Osteoblast (primary cell): ENCODE results near the gene DHRSX. TPM values are rescaled to one million over a fixed set of nuclear protein-coding genes. Genes with fewer than 3 reads are reported as not detected.

ENCODE experiments used
- DNase-seq: peaks from one replicate; pipeline ENCODE4 v3.0.0; 2011; ENCODE audit warnings: low spot score, mixed read lengths; ENCODE audit not compliant: insufficient read length; ENCODE audit errors: missing footprints
- H2AFZ ChIP-seq: 2 replicates; pipeline ENCODE4 v1.6.0; 2011; ENCODE audit warnings: mild to moderate bottlenecking, low read length
- H3K27ac ChIP-seq: 2 replicates; pipeline ENCODE4 v1.5.1; 2011; ENCODE audit warnings: mild to moderate bottlenecking, low read depth, low read length, moderate library complexity
- H3K27me3 ChIP-seq: 2 replicates; pipeline ENCODE4 v1.6.0; 2012; ENCODE audit warnings: mild to moderate bottlenecking, control low read depth, inconsistent platforms, low read length, moderate library complexity; ENCODE audit not compliant: insufficient read depth
- H3K36me3 ChIP-seq: 2 replicates; pipeline ENCODE4 v1.5.1; 2011; ENCODE audit warnings: mild to moderate bottlenecking, low read length, control low read depth, moderate library complexity; ENCODE audit not compliant: insufficient read depth
- H3K4me1 ChIP-seq: 2 replicates; pipeline ENCODE4 v1.5.1; 2011; ENCODE audit warnings: mild to moderate bottlenecking, low read length, control low read depth, moderate library complexity; ENCODE audit not compliant: insufficient read depth
- H3K4me2 ChIP-seq: 2 replicates; pipeline ENCODE4 v1.6.0; 2011; ENCODE audit warnings: mild to moderate bottlenecking, low read length; ENCODE audit not compliant: insufficient read depth
- H3K4me3 ChIP-seq: fragments of 200-600 bp; sonication (generic); 3 replicates; pipeline ENCODE4 v1.5.1; 2012; ENCODE audit warnings: mild to moderate bottlenecking, low read length, inconsistent platforms; ENCODE audit not compliant: insufficient read depth
- H3K79me2 ChIP-seq: 2 replicates; pipeline ENCODE4 v1.6.0; 2012; ENCODE audit warnings: mild to moderate bottlenecking, low read length, control low read depth, inconsistent platforms; ENCODE audit not compliant: insufficient read depth
- H3K9me3 ChIP-seq: 2 replicates; pipeline ENCODE4 v1.5.1; 2011; ENCODE audit warnings: low read depth, low read length, control low read depth
- H4K20me1 ChIP-seq: 2 replicates; pipeline ENCODE4 v1.6.0; 2012; ENCODE audit warnings: mild to moderate bottlenecking, low read length, control low read depth; ENCODE audit not compliant: insufficient read depth
- total RNA-seq: library from RNA; depleted of rRNA; stranded (reverse); fragments of >200 nt; gene quantifications from 2 replicates; pipeline ENCODE4 v1.2.3, GENCODE V29; 2012
- TF ChIP-seq, protein P1 (sequence below): IDR thresholded peaks from 2 replicates; pipeline ENCODE4 v1.5.1; 2011; ENCODE audit warnings: mild to moderate bottlenecking, low read depth, low read length, moderate library complexity; ENCODE audit errors: extremely low read depth

Gene DHRSX
- total RNA-seq, 1 donor: 37.6 TPM

DNA sequence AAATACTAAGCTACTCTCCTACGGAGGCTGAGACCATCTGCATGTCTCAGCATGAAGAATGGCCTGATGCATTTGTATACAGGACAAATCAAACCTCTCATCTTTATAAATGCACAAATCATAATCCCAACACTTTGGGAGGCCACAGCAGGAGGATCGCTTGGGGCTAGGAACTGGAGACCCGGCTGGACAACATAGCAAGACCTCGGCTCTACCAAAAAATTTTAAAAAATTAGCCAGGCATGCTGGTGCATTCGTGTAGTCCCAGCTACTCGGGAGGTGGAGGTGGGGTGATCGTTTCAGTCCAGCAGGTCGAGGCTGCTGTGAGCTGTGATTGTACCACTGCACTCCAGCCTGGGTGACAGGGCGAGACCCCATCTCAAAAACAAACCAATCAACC is 262.8 kb downstream of the DHRSX start:
- no peak for DNase-seq
- Histone ChIP-seq H3K4me3 (no peak overlapping the region), H3K79me2 (no peaks in the 10 kb centered on the region), H3K4me2 (no peak overlapping the region), H3K9me3 (no peaks in the 10 kb centered on the region), H3K27ac (no peak overlapping the region), H3K4me1 (no peaks in the 10 kb centered on the region), H3K36me3 (no peaks in the 10 kb centered on the region), H3K27me3 (no peaks in the 10 kb centered on the region), H2AFZ (no peak overlapping the region), H4K20me1 (peaks cover 4% of the 10 kb centered on the region)
- TF ChIP-seq, protein P1, sequence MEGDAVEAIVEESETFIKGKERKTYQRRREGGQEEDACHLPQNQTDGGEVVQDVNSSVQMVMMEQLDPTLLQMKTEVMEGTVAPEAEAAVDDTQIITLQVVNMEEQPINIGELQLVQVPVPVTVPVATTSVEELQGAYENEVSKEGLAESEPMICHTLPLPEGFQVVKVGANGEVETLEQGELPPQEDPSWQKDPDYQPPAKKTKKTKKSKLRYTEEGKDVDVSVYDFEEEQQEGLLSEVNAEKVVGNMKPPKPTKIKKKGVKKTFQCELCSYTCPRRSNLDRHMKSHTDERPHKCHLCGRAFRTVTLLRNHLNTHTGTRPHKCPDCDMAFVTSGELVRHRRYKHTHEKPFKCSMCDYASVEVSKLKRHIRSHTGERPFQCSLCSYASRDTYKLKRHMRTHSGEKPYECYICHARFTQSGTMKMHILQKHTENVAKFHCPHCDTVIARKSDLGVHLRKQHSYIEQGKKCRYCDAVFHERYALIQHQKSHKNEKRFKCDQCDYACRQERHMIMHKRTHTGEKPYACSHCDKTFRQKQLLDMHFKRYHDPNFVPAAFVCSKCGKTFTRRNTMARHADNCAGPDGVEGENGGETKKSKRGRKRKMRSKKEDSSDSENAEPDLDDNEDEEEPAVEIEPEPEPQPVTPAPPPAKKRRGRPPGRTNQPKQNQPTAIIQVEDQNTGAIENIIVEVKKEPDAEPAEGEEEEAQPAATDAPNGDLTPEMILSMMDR: no peak

DNA sequence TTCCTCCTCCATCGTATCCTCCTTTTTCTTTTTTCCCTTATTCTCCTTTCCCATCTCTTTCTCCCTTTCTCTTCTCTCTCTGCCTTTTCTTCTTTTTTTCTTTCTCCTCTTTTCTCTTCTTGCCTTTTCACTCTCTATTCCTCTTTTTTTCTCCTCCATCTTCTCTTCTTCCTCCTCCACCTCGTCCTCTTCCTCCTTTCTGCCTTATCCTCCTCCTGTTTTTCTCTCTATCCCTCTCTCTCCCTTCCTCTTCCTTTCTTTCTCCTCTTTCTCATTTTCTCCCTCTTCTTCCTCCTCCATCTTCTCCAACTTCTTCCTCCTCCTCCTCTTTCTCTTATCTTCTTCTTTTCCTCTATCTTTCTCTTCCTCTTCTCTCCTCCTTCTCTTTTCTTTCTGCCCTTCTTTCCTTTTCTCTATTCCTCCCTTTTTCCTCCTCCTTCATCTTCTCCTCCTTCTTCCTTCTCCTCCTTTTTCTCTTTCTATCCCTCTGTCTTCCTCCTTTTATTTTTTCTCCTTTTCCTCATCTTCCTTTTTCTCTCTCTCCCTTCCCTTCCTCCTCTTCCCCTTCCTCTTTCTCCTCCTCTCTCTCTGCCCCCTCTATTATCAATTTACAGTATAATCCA is 269.1 kb downstream of the DHRSX start:
- Histone ChIP-seq H3K36me3 (no peaks in the 10 kb centered on the region), H3K79me2 (no peaks in the 10 kb centered on the region), H3K4me3 (no peak overlapping the region), H3K27me3 (no peaks in the 10 kb centered on the region), H3K27ac (no peak overlapping the region), H3K4me1 (no peaks in the 10 kb centered on the region), H3K4me2 (no peak overlapping the region), H2AFZ (no peak overlapping the region), H4K20me1 (peaks cover 4% of the 10 kb centered on the region), H3K9me3 (no peaks in the 10 kb centered on the region)
- no peak for DNase-seq
- TF ChIP-seq, protein P1: no peak

DNA sequence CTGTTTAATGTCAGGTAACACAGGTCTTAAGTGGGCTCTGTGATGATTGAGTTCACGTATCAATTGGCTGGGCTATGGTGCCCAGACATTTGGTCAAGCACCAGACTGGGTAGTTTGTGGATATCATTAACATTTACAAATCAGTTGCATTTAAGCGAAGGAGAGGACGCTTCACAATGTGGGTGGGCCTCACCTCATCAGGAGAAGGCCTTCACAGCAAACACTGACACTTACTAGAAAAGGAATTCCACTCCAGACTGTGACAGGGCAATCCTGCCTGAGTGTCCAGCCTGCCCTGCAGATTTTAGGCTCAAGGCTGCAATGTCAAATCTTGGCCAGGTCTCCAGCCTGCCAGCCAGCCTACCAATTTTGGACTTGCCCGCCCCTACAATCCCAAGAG is 270.3 kb downstream of the DHRSX start:
- no peak for DNase-seq
- H3K4me2 ChIP-seq: no peak overlapping the region
- no peak overlapping the region for H3K4me3 ChIP-seq

DNA sequence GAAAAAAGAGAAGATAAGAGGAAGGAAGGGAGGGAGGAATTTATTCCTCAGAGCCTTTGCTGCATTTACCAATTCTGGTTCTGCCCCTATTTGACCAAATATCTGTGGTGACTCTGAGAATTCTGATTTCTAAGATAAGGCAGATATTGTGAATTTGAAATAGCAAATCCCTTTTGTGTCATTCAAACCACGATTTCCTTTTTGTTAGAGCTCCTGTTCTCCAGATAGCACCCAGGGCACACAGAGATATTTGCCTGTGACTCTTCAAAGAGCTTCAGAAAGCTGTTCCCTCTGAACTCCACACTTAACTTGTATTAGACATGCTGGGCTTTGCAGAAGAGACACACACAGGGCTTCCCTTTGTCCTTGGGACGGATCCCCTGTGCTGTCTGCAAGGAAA is 272.2 kb downstream of the DHRSX start:
- no peaks in the 10 kb centered on the region for H3K36me3 ChIP-seq
- H3K4me2 ChIP-seq: no peak overlapping the region
- no peaks in the 10 kb centered on the region for H3K79me2 ChIP-seq
- H4K20me1 ChIP-seq: no peaks in the 10 kb centered on the region
- H3K27ac ChIP-seq: no peak overlapping the region
- TF ChIP-seq, protein P1: no peak
- no peaks in the 10 kb centered on the region for H3K9me3 ChIP-seq
- H3K4me3 ChIP-seq: no peak overlapping the region
- H3K27me3 ChIP-seq: no peaks in the 10 kb centered on the region
- no peak overlapping the region for H2AFZ ChIP-seq
- no peaks in the 10 kb centered on the region for H3K4me1 ChIP-seq
- no peak for DNase-seq

More for the DNA sequence above, 270.3 kb downstream of the DHRSX start:
- Histone ChIP-seq H2AFZ (no peak overlapping the region), H3K27me3 (no peaks in the 10 kb centered on the region), H3K79me2 (no peaks in the 10 kb centered on the region), H3K27ac (no peak overlapping the region), H3K9me3 (no peaks in the 10 kb centered on the region), H4K20me1 (peaks cover 4% of the 10 kb centered on the region), H3K4me1 (no peaks in the 10 kb centered on the region), H3K36me3 (no peaks in the 10 kb centered on the region)
- TF ChIP-seq, protein P1: no peak
